Heart right ventricle (tissue), 16 donors: ENCODE results near the gene PRKAG2. TPM values are rescaled to one million over a fixed set of nuclear protein-coding genes. Genes with fewer than 3 reads are reported as not detected.

Experiments used
- ATAC-seq, 8 donors: fragments of 200-7000 bp; cut with Tn5 transposase; one replicate each; pipeline ENCODE4 v1.9.1; 2020; ENCODE audit warnings: mild to moderate bottlenecking in 8 of 8, moderate library complexity in 8 of 8, moderate number of reproducible peaks in 1 of 8
- DNase-seq, 2 donors: peaks; one replicate each; pipeline ENCODE4 v3.0.0-alpha.2; 2020
- H3K27ac ChIP-seq, 10 donors: fragments of 200-600 bp; sonication (generic) in 2 of 10; one replicate each; pipeline versions ENCODE4 v1.5.0 to v1.8.0; 2020 to 2022; ENCODE audit warnings: mild to moderate bottlenecking in 3 of 10
- H3K27me3 ChIP-seq, 7 donors: fragments of 200-600 bp; one replicate each; pipeline ENCODE4 v1.8.0; 2021 to 2022; ENCODE audit warnings: mild to moderate bottlenecking in 2 of 7
- H3K36me3 ChIP-seq, 9 donors: fragments of 200-600 bp; sonication (generic) in 1 of 9; one replicate each; pipeline versions ENCODE4 v1.5.0 to v1.8.0; 2020 to 2022; ENCODE audit warnings: mild to moderate bottlenecking in 2 of 9
- H3K4me1 ChIP-seq, 9 donors: fragments of 200-600 bp; sonication (generic) in 1 of 9; one replicate each; pipeline versions ENCODE4 v1.5.0 to v1.8.0; 2020 to 2022; ENCODE audit warnings: mild to moderate bottlenecking in 4 of 9
- H3K4me3 ChIP-seq, 10 donors: fragments of 200-600 bp; sonication (generic) in 2 of 10; one replicate each; pipeline versions ENCODE4 v1.5.0 to v1.8.0; 2020 to 2022; ENCODE audit warnings: mild to moderate bottlenecking in 7 of 10, moderate library complexity in 2 of 10
- H3K9me3 ChIP-seq, 11 donors: fragments of 200-600 bp in 10 of 11; sonication (generic) in 2 of 11; one replicate each; pipeline versions ENCODE4 v1.5.0 to v1.8.0; 2013 to 2022; ENCODE audit warnings: mild to moderate bottlenecking in 2 of 11, control low read depth in 1 of 11, moderate library complexity in 1 of 11
- WGBS, 2 donors: extraction: QIAGEN DNeasy Blood & Tissue Kit; methylation state at CpG; one replicate each; pipeline ENCODE4 v1.1.7; 2013; ENCODE audit warnings: inconsistent platforms in 1 of 2; 5-methylcytosine and 5-hydroxymethylcytosine counted together
- intact Hi-C, 10 donors: fragments of 100-400 bp; cut with DNase I; formaldehyde crosslinking; loops; one replicate each; pipeline versions ENCODE4 v1.11.1 to v1.14.2; 2022
- polyA plus RNA-seq, 2 donors: library from polyadenylated mRNA; stranded (reverse); fragments of 200-250 nt; gene quantifications; one replicate each; pipeline ENCODE4 v1.2.3, GENCODE V29; 2013
- total RNA-seq, 10 donors: library from RNA; stranded (reverse); fragmentation: NEBNext Ultra II Directional in 3 of 10; extraction: Animal tissue kit (Norgen Biotek cat#: 25700) in 3 of 10; gene quantifications; one replicate each; pipeline versions ENCODE4 v1.2.1 to v1.2.4, GENCODE V29; 2021 to 2023
- TF ChIP-seq, protein P1 (sequence below), 9 donors: fragments of 200-600 bp; sonication (generic) in 2 of 9; IDR thresholded peaks; one replicate each; pipeline versions ENCODE4 v1.5.0 to v1.8.0; 2021 to 2022; ENCODE audit warnings: antibody characterized with exemption in 9 of 9, mild to moderate bottlenecking in 5 of 9, moderate library complexity in 1 of 9
- donor health status: Arrhythmogenic right ventricular cardiomyopathy.
- donor health status: ischemic (EF 13 %, LVEDD 7.1; RV severe dilation, severe dysfunction).
- donor health status: healthy with polysubstance abuse.
- donor health status: DM: no; HTN: yes; CAD: no.
- donor health status: DM: no; HTN: no; CAD: no.
- donor health status: ischemic (EF 25% LVEDD 6.9; RV normal size, moderate dysfunction).
- donor health status: ischemic (EF 25% LVEDD 5.7; RV mildly dilated, moderate dysfunction).
- donor health status: healthy.
- donor health status: DM: yes; HTN: yes; CAD: no.
- donor health status: Ischemic cardiomyopathy.
- donor health status: ischemic (EF 35%, LVEDD 5.7; RV mildly dilated, moderate dysfunction).
- donor health status: nonischemic (EF 11% LVEDD 7.7; RV severe dilation, severe dysfunction).
- donor health status: DM: yes; HTN: yes; CAD: no.
- donor health status: PGD.
- donor health status: ischemic (EF 29% LVEDD 5.4; RV normal size, mild dysfunction).
- donor health status: nonischemic (EF 23%, LVEDD 6.1; RV moderate dilation, normal function).

Gene PRKAG2
- total and polyA plus RNA-seq, 12 donors, result 52.4 to 156 (median 114) TPM

DNA sequence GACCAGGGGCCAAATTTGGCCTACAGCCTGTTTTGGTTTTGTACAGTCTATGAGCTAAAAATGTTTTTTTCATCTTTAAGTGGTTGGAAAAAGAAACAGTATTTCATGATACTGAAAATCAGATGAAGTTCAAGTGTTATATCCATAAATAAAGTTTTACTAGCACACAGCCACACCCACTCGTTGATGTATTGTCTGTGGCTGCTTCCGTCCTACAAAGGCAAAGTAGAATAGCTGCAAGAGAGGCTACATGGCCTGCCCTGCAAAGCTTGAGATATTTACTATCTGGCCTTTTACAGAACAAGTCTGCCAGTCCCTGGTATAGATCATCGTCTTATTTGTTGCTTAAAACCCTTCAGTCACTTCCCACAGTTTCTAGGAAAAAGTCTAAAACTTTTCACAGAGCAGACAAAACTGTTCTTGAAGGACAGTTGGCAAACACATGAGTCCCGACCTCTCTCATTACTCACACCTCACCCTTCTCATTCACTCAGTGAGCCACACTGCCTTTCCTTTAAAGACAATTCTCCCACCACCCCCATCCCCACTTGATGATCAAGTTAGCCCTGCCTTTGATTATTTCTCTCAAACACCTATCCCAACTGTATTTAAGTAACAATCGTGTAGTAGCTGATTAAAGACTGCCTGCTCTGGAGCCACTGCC lies 367.1 kb downstream of the PRKAG2 start:
- H3K36me3 ChIP-seq, result no peaks in the 10 kb centered on the region
- WGBS, 2 donors, result 63 to 65% methylated on average over 5 of the region's 5 CpGs
- H3K4me1 ChIP-seq, result peaks cover 8 to 97% (median 78%) of the 10 kb centered on the region in 9 donors
- intact Hi-C loops, result loop anchor here in 3 of 10 donors (5.0 to 10.0 kb wide), 3 partner anchors 38 to 48 kb away; no protein-coding TSS in a partner anchor
- TF ChIP-seq, protein P1, sequence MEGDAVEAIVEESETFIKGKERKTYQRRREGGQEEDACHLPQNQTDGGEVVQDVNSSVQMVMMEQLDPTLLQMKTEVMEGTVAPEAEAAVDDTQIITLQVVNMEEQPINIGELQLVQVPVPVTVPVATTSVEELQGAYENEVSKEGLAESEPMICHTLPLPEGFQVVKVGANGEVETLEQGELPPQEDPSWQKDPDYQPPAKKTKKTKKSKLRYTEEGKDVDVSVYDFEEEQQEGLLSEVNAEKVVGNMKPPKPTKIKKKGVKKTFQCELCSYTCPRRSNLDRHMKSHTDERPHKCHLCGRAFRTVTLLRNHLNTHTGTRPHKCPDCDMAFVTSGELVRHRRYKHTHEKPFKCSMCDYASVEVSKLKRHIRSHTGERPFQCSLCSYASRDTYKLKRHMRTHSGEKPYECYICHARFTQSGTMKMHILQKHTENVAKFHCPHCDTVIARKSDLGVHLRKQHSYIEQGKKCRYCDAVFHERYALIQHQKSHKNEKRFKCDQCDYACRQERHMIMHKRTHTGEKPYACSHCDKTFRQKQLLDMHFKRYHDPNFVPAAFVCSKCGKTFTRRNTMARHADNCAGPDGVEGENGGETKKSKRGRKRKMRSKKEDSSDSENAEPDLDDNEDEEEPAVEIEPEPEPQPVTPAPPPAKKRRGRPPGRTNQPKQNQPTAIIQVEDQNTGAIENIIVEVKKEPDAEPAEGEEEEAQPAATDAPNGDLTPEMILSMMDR (IDR thresholded peaks at IDR 0.05), result no peak
- H3K4me3 ChIP-seq, result no peak overlapping the region
- no peaks in the 10 kb centered on the region for H3K9me3 ChIP-seq
- H3K27me3 ChIP-seq, result no peaks in the 10 kb centered on the region
- no peak for ATAC-seq
- peak overlapping the region in 2 of 10 donors; percentile 4 to 6 for H3K27ac ChIP-seq
- no peak for DNase-seq

GRCh38 chr7:151508991-151509390 lies 367.9 kb downstream of the PRKAG2 start:
- DNase-seq (no peak), ATAC-seq (peak in 2 of 8 donors; percentile 7 to 15)
- H3K27me3 ChIP-seq, result no peaks in the 10 kb centered on the region
- TF ChIP-seq, protein P1 (IDR thresholded peaks at IDR 0.05), result no peak
- no peaks in the 10 kb centered on the region for H3K36me3 ChIP-seq
- peak overlapping the region in 2 of 10 donors; percentile 4 to 12 for H3K27ac ChIP-seq
- H3K9me3 ChIP-seq, result no peaks in the 10 kb centered on the region
- no peak overlapping the region for H3K4me3 ChIP-seq
- 67 to 80% methylated on average over 6 of the region's 6 CpGs for WGBS, 2 donors
- H3K4me1 ChIP-seq, result peaks cover 8 to 98% (median 78%) of the 10 kb centered on the region in 9 donors
- intact Hi-C loops, result no loop called here

- Histone ChIP-seq H3K36me3 (no peaks in the 10 kb centered on the region), H3K27ac (peak overlapping the region in 1 of 10 donors; percentile 28), H3K27me3 (no peaks in the 10 kb centered on the region), H3K9me3 (no peaks in the 10 kb centered on the region), H3K4me3 (no peak overlapping the region), H3K4me1 (peaks cover 8 to 98% (median 83%) of the 10 kb centered on the region in 9 donors)
- TF ChIP-seq, protein P1 (IDR thresholded peaks at IDR 0.05), result no peak
- DNase-seq, result no peak
- 59 to 64% methylated on average over 2 of the region's 2 CpGs for WGBS, 2 donors
- ATAC-seq, result no peak
- intact Hi-C loops, result no loop called here
Measured at GRCh38 chr7:151507806-151508205, 369.1 kb downstream of the PRKAG2 start.

GRCh38 chr7:151506901-151507382 lies 370.0 kb downstream of the PRKAG2 start:
- Histone ChIP-seq H3K4me1 (peaks cover 5 to 93% (median 77%) of the 10 kb centered on the region in 9 donors), H3K36me3 (no peaks in the 10 kb centered on the region), H3K9me3 (no peaks in the 10 kb centered on the region), H3K27ac (peak overlapping the region in 4 of 10 donors; percentile 21 to 52 (median 32)), H3K27me3 (no peaks in the 10 kb centered on the region), H3K4me3 (no peak overlapping the region)
- TF ChIP-seq, protein P1 (IDR thresholded peaks at IDR 0.05), result peak in 2 of 9 donors; percentile 3 to 8
- no peak for DNase-seq
- intact Hi-C loops, result no loop called here
- whole genome bisulfite sequencing, 2 donors, result 48 to 56% methylated on average over 5 of the region's 5 CpGs
- peak in 3 of 8 donors; percentile 21 to 52 (median 27) for ATAC-seq

Other genes starting within 250 kb of the PRKAG2 start
- gene GALNTL5, start 79.3 kb upstream of the PRKAG2 start, total RNA-seq, result under 1 TPM in 1 of 10 donors, not detected in 9; 0.17 TPM
- not detected for gene GALNTL5, start 79.3 kb upstream of the PRKAG2 start, polyA plus RNA-seq
- gene GALNT11, start 148.6 kb upstream of the PRKAG2 start, total RNA-seq, result 10 to 100 TPM; 19.3 to 28.4 (median 22.9) TPM
- gene GALNT11, start 148.6 kb upstream of the PRKAG2 start, polyA plus RNA-seq, result 10 to 100 TPM; 13.2 to 14.8 TPM